K562 (cell line): ENCODE measurements around the gene DDOST. TPM values are rescaled to one million over a fixed set of nuclear protein-coding genes. Genes with fewer than 3 reads are reported as not detected.

ENCODE experiments used
- MCM2 ChIP-seq: fragments of 450-650 bp; IDR thresholded peaks from 2 replicates; pipeline ENCODE4 v1.6.1; 2017; ENCODE audit warnings: low read depth, mild to moderate bottlenecking
- NFIC ChIP-seq: fragments of 450-650 bp; IDR thresholded peaks from 2 replicates; pipeline ENCODE4 v1.6.1; 2017; ENCODE audit warnings: mild to moderate bottlenecking, inconsistent platforms
- ZNF146 ChIP-seq: IDR thresholded peaks from one replicate; pipeline ENCODE4 v1.6.1; 2018; ENCODE audit warnings: missing compliant biosample characterization; ENCODE audit not compliant: unreplicated experiment
- ZNF184 ChIP-seq: sonication (generic); formaldehyde crosslinking; IDR thresholded peaks from 2 replicates; pipeline ENCODE4 v1.5.0; 2020; ENCODE audit warnings: missing genetic modification reagents
- polyA plus RNA-seq, 8 experiments: library from polyadenylated mRNA; depleted of rRNA in 4 of 8; stranded (reverse) in 5 of 8; unstranded in 3 of 8; fragments of >200 nt; fragmentation: Nextera tagmentation in 2 of 8; fragmentation: Illumina TruSeq in 1 of 8; extraction: Ambion mirVana in 2 of 8; extraction: Trizol in 1 of 8; gene quantifications; 2 replicates each; pipeline versions ENCODE4 v1.2.1 to v1.2.3, GENCODE V29; 2011 to 2014; ENCODE audit warnings: inconsistent platforms in 1 of 8, missing spikeins in 1 of 8
- total RNA-seq, 7 experiments: library from RNA; depleted of rRNA in 6 of 7; stranded (reverse); fragments of >200 nt in 6 of 7; fragmentation: Illumina TruSeq in 2 of 7; extraction: Trizol in 2 of 7; gene quantifications; 2 replicates each; pipeline versions ENCODE4 v1.2.1 to v1.2.3, GENCODE V29; 2011 to 2021; ENCODE audit warnings: low replicate concordance in 1 of 7
- TF ChIP-seq, protein P1 (sequence below): fragments of 200-800 bp; sonication (Bioruptor generic); IDR thresholded peaks from 2 replicates; pipeline ENCODE4 v1.6.1; 2016; ENCODE audit warnings: missing genetic modification characterization, missing compliant biosample characterization
- TF ChIP-seq, protein P2 (sequence below), 2 experiments: IDR thresholded peaks; 2 replicates each; pipeline ENCODE4 v1.6.1; 2012; ENCODE audit warnings: improper control_type of control experiment in 2 of 2, low read depth in 2 of 2, low read length in 2 of 2, borderline replicate concordance in 1 of 2
- TF ChIP-seq, protein P3 (sequence below), 2 experiments: fragments of 450-650 bp in 1 of 2; sonication (generic) in 1 of 2; formaldehyde crosslinking; conservative IDR thresholded peaks; 2 replicates each; pipeline versions ENCODE4 v1.4.0 to v1.8.1; 2020 to 2022; ENCODE audit warnings: mild to moderate bottlenecking in 1 of 2, missing genetic modification reagents in 1 of 2
- TF ChIP-seq, protein P4 (sequence below): fragments of 250-450 bp; sonication (Bioruptor Pico); IDR thresholded peaks from 2 replicates; pipeline ENCODE4 v1.9.0; 2021; ENCODE audit warnings: mild to moderate bottlenecking, inconsistent platforms
- TF ChIP-seq, protein P5 (sequence below): sonication (generic); IDR thresholded peaks from 2 replicates; pipeline ENCODE4 v1.6.1; 2016
- TF ChIP-seq, protein P6 (sequence below): fragments of 200-400 bp; formaldehyde crosslinking; IDR thresholded peaks from 2 replicates; pipeline ENCODE4 v1.6.1; 2017; ENCODE audit warnings: mild to moderate bottlenecking, low read depth, low read length, moderate library complexity

Gene DDOST
- total and polyA plus RNA-seq, 9 of the 15 experiments (the other 6 are each of a cell fraction or from before 2014, with no cell fraction given): 173 to 306 (median 222) TPM

DNA sequence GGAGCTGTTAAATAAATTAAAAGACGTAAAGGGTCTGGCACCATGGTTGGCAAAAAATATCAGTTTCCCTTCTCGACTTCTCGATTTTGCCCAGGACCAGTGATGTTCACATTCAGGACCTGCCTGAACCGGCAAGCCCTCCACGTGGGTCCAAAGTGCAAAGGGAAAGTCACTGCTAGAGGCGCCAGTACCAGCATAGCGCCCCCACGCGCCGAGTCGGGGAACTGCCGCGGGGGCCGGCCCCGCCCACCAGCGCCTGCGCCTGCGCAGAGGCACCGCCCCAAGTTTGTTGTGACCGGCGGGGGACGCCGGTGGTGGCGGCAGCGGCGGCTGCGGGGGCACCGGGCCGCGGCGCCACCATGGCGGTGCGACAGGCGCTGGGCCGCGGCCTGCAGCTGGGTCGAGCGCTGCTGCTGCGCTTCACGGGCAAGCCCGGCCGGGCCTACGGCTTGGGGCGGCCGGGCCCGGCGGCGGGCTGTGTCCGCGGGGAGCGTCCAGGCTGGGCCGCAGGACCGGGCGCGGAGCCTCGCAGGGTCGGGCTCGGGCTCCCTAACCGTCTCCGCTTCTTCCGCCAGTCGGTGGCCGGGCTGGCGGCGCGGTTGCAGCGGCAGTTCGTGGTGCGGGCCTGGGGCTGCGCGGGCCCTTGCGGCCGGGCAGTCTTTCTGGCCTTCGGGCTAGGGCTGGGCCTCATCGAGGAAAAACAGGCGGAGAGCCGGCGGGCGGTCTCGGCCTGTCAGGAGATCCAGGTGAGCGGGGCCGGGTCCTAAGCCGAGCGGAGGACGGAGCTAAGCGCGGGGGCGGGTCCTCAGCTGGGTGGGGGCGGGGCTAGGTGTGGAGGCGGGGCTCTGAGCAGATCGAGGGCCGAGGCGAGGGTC lies 27.7 kb downstream of the DDOST start, which contains the start of gene PINK1 (continued):
- TF ChIP-seq, protein P1, sequence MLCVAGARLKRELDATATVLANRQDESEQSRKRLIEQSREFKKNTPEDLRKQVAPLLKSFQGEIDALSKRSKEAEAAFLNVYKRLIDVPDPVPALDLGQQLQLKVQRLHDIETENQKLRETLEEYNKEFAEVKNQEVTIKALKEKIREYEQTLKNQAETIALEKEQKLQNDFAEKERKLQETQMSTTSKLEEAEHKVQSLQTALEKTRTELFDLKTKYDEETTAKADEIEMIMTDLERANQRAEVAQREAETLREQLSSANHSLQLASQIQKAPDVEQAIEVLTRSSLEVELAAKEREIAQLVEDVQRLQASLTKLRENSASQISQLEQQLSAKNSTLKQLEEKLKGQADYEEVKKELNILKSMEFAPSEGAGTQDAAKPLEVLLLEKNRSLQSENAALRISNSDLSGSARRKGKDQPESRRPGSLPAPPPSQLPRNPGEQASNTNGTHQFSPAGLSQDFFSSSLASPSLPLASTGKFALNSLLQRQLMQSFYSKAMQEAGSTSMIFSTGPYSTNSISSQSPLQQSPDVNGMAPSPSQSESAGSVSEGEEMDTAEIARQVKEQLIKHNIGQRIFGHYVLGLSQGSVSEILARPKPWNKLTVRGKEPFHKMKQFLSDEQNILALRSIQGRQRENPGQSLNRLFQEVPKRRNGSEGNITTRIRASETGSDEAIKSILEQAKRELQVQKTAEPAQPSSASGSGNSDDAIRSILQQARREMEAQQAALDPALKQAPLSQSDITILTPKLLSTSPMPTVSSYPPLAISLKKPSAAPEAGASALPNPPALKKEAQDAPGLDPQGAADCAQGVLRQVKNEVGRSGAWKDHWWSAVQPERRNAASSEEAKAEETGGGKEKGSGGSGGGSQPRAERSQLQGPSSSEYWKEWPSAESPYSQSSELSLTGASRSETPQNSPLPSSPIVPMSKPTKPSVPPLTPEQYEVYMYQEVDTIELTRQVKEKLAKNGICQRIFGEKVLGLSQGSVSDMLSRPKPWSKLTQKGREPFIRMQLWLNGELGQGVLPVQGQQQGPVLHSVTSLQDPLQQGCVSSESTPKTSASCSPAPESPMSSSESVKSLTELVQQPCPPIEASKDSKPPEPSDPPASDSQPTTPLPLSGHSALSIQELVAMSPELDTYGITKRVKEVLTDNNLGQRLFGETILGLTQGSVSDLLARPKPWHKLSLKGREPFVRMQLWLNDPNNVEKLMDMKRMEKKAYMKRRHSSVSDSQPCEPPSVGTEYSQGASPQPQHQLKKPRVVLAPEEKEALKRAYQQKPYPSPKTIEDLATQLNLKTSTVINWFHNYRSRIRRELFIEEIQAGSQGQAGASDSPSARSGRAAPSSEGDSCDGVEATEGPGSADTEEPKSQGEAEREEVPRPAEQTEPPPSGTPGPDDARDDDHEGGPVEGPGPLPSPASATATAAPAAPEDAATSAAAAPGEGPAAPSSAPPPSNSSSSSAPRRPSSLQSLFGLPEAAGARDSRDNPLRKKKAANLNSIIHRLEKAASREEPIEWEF: no peak
- TF ChIP-seq, protein P2, sequence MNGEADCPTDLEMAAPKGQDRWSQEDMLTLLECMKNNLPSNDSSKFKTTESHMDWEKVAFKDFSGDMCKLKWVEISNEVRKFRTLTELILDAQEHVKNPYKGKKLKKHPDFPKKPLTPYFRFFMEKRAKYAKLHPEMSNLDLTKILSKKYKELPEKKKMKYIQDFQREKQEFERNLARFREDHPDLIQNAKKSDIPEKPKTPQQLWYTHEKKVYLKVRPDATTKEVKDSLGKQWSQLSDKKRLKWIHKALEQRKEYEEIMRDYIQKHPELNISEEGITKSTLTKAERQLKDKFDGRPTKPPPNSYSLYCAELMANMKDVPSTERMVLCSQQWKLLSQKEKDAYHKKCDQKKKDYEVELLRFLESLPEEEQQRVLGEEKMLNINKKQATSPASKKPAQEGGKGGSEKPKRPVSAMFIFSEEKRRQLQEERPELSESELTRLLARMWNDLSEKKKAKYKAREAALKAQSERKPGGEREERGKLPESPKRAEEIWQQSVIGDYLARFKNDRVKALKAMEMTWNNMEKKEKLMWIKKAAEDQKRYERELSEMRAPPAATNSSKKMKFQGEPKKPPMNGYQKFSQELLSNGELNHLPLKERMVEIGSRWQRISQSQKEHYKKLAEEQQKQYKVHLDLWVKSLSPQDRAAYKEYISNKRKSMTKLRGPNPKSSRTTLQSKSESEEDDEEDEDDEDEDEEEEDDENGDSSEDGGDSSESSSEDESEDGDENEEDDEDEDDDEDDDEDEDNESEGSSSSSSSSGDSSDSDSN (IDR thresholded peaks at IDR 0.05; ENCODE audit: borderline replicate concordance in 1 of 2, low read depth in 2 of 2, low read length in 2 of 2): peak; percentile 71 to 91; a peak in 3 of 4 replicates
- no peak for TF ChIP-seq ZNF146
- TF ChIP-seq, protein P3, sequence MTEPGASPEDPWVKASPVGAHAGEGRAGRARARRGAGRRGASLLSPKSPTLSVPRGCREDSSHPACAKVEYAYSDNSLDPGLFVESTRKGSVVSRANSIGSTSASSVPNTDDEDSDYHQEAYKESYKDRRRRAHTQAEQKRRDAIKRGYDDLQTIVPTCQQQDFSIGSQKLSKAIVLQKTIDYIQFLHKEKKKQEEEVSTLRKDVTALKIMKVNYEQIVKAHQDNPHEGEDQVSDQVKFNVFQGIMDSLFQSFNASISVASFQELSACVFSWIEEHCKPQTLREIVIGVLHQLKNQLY (CRISPR knock-in tag; conservative IDR thresholded peaks at IDR 0.05): no peak
- TF ChIP-seq, protein P4, sequence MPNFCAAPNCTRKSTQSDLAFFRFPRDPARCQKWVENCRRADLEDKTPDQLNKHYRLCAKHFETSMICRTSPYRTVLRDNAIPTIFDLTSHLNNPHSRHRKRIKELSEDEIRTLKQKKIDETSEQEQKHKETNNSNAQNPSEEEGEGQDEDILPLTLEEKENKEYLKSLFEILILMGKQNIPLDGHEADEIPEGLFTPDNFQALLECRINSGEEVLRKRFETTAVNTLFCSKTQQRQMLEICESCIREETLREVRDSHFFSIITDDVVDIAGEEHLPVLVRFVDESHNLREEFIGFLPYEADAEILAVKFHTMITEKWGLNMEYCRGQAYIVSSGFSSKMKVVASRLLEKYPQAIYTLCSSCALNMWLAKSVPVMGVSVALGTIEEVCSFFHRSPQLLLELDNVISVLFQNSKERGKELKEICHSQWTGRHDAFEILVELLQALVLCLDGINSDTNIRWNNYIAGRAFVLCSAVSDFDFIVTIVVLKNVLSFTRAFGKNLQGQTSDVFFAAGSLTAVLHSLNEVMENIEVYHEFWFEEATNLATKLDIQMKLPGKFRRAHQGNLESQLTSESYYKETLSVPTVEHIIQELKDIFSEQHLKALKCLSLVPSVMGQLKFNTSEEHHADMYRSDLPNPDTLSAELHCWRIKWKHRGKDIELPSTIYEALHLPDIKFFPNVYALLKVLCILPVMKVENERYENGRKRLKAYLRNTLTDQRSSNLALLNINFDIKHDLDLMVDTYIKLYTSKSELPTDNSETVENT: peak; percentile 93
- no peak for TF ChIP-seq MCM2
- no peak for TF ChIP-seq ZNF184 (CRISPR knock-in tag)
- peak; percentile 78 for TF ChIP-seq NFIC
- TF ChIP-seq, protein P5, sequence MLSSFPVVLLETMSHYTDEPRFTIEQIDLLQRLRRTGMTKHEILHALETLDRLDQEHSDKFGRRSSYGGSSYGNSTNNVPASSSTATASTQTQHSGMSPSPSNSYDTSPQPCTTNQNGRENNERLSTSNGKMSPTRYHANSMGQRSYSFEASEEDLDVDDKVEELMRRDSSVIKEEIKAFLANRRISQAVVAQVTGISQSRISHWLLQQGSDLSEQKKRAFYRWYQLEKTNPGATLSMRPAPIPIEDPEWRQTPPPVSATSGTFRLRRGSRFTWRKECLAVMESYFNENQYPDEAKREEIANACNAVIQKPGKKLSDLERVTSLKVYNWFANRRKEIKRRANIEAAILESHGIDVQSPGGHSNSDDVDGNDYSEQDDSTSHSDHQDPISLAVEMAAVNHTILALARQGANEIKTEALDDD: no peak
- TF ChIP-seq, protein P6, sequence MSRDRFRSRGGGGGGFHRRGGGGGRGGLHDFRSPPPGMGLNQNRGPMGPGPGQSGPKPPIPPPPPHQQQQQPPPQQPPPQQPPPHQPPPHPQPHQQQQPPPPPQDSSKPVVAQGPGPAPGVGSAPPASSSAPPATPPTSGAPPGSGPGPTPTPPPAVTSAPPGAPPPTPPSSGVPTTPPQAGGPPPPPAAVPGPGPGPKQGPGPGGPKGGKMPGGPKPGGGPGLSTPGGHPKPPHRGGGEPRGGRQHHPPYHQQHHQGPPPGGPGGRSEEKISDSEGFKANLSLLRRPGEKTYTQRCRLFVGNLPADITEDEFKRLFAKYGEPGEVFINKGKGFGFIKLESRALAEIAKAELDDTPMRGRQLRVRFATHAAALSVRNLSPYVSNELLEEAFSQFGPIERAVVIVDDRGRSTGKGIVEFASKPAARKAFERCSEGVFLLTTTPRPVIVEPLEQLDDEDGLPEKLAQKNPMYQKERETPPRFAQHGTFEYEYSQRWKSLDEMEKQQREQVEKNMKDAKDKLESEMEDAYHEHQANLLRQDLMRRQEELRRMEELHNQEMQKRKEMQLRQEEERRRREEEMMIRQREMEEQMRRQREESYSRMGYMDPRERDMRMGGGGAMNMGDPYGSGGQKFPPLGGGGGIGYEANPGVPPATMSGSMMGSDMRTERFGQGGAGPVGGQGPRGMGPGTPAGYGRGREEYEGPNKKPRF: no peak
